OCI-LY1 (cell line): ENCODE data around the gene OR2L13.

Experiments used
- H2AFZ ChIP-seq: fragments of 200-600 bp; sonication (generic), shearing (Covaris generic); 2 replicates; pipeline ENCODE4 v1.6.0; 2014; ENCODE audit warnings: antibody characterized with exemption, mild to moderate bottlenecking, low read length
- H3F3A ChIP-seq: fragments of 200-600 bp; sonication (generic), shearing (Covaris generic); 2 replicates; pipeline ENCODE4 v1.6.0; 2014; ENCODE audit warnings: mild to moderate bottlenecking, antibody characterized with exemption, low read length, moderate library complexity; ENCODE audit not compliant: insufficient read depth
- H3K27ac ChIP-seq: fragments of 200-600 bp; sonication (generic); 2 replicates; pipeline ENCODE4 v1.5.1; 2014; ENCODE audit warnings: low read length, mixed run types, mild to moderate bottlenecking, low read depth; ENCODE audit not compliant: poor library complexity, severe bottlenecking
- H3K27me3 ChIP-seq: fragments of 200-600 bp; sonication (generic); 2 replicates; pipeline ENCODE4 v1.6.0; 2014; ENCODE audit warnings: antibody characterized with exemption, mild to moderate bottlenecking, low read length, moderate library complexity; ENCODE audit not compliant: insufficient read depth
- H3K36me3 ChIP-seq: fragments of 200-600 bp; sonication (generic); 2 replicates; pipeline ENCODE4 v1.6.1; 2014; ENCODE audit warnings: mild to moderate bottlenecking, antibody characterized with exemption, low read length, moderate library complexity, mixed read lengths; ENCODE audit not compliant: insufficient read depth
- H3K4me1 ChIP-seq: fragments of 200-600 bp; sonication (generic); 2 replicates; pipeline ENCODE4 v1.5.1; 2014; ENCODE audit warnings: mild to moderate bottlenecking, low read length, moderate library complexity; ENCODE audit not compliant: insufficient read depth, severe bottlenecking
- H3K4me2 ChIP-seq: fragments of 200-600 bp; sonication (generic), shearing (Covaris generic); 2 replicates; pipeline ENCODE4 v1.6.1; 2014; ENCODE audit warnings: low read length
- H3K4me3 ChIP-seq: fragments of 200-600 bp; sonication (generic); 2 replicates; pipeline ENCODE4 v1.5.1; 2014; ENCODE audit warnings: low read length, low read depth, mild to moderate bottlenecking, mixed read lengths; ENCODE audit not compliant: poor library complexity, severe bottlenecking
- H3K79me2 ChIP-seq: fragments of 200-600 bp; shearing (Covaris generic); 2 replicates; pipeline ENCODE4 v1.6.1; 2016; ENCODE audit warnings: mixed run types, low read length, mixed read lengths; ENCODE audit not compliant: insufficient read depth
- H3K9ac ChIP-seq: fragments of 200-600 bp; sonication (generic), shearing (Covaris generic); 2 replicates; pipeline ENCODE4 v1.6.1; 2014; ENCODE audit warnings: mild to moderate bottlenecking, low read length, mixed read lengths
- H3K9me2 ChIP-seq: fragments of 200-600 bp; sonication (generic), shearing (Covaris generic); 2 replicates; pipeline ENCODE4 v1.6.1; 2014; ENCODE audit warnings: low read depth, mild to moderate bottlenecking, low read length, mixed read lengths
- H3K9me3 ChIP-seq: fragments of 200-600 bp; shearing (Covaris generic); 2 replicates; pipeline ENCODE4 v1.6.1; 2014; ENCODE audit warnings: low read length, mixed read lengths
- H4K20me1 ChIP-seq: fragments of 200-600 bp; sonication (generic), shearing (Covaris generic); 2 replicates; pipeline ENCODE4 v1.6.0; 2016; ENCODE audit warnings: mild to moderate bottlenecking, low read length; ENCODE audit not compliant: insufficient read depth
- EZH2 ChIP-seq: fragments of 200-600 bp; sonication (generic), shearing (Covaris generic); IDR thresholded peaks from 2 replicates; pipeline ENCODE4 v1.8.0; 2017; ENCODE audit warnings: borderline replicate concordance, mixed run types, mild to moderate bottlenecking, antibody characterized with exemption, low read length, moderate library complexity, mixed read lengths
- TF ChIP-seq, protein P1 (sequence below): fragments of 200-600 bp; sonication (generic), shearing (Covaris generic); IDR thresholded peaks from 2 replicates; pipeline ENCODE4 v1.5.1; 2017; ENCODE audit warnings: mild to moderate bottlenecking, antibody characterized with exemption, low read length, moderate library complexity, mixed read lengths

OR2L13 gene

DNA sequence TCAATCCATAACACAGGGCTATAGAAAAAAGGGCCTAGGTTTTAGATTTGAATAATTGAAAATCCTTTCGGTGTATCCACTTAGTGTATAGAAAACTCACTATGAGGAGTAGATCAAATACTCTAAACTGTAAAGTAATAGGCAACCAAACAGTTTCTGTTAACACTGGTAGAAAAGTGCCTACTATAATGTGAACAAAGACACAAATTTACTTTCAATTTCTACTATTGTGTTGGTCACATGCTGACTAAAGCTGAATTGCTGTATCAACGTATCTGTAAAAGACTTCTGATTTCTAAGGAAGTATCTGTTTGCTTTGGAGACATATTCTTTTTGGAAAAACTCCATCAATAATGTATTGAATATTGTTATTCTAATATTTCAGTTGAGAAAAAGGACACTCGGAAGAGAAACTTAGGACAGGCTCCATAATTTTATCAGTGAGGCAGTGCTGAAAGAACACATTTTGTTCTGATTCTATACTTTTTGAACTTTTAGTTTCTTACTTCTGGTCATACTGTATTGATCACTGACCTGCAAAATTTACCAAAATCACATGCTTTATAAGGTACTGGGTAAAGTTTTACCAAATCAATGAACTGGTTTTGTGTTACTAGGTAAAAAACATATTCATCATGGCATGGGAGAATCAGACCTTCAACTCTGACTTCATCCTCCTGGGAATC, 49.7 kb downstream of the OR2L13 start, which contains the start of gene OR2M5:
Gene OR2M5, plus strand, starts transcription at position 636 of the 686 bp plus-strand sequence. Its CDS starts 0 bp downstream, at position 636.
- TF ChIP-seq, protein P1, sequence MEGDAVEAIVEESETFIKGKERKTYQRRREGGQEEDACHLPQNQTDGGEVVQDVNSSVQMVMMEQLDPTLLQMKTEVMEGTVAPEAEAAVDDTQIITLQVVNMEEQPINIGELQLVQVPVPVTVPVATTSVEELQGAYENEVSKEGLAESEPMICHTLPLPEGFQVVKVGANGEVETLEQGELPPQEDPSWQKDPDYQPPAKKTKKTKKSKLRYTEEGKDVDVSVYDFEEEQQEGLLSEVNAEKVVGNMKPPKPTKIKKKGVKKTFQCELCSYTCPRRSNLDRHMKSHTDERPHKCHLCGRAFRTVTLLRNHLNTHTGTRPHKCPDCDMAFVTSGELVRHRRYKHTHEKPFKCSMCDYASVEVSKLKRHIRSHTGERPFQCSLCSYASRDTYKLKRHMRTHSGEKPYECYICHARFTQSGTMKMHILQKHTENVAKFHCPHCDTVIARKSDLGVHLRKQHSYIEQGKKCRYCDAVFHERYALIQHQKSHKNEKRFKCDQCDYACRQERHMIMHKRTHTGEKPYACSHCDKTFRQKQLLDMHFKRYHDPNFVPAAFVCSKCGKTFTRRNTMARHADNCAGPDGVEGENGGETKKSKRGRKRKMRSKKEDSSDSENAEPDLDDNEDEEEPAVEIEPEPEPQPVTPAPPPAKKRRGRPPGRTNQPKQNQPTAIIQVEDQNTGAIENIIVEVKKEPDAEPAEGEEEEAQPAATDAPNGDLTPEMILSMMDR, result no peak
- TF ChIP-seq EZH2, result no peak

More for the DNA sequence above, 49.7 kb downstream of the OR2L13 start, which contains the start of gene OR2M5:
- Histone ChIP-seq H3K4me2 (no peak within 1 kb of the TSS), H3K36me3 (no peaks in the 10 kb centered on the region), H3K79me2 (no peaks in the 10 kb centered on the region), H3K9me3 (no peaks in the 10 kb centered on the region), H3K4me1 (no peaks in the 10 kb centered on the region), H3K9ac (no peak within 1 kb of the TSS), H3K4me3 (no peak within 1 kb of the TSS), H3K27me3 (no peaks in the 10 kb centered on the region), H3K27ac (no peak within 1 kb of the TSS), H3K9me2 (no peaks in the 10 kb centered on the region), H4K20me1 (no peaks in the 10 kb centered on the region), H2AFZ (no peak within 1 kb of the TSS), H3F3A (no peaks in the 10 kb centered on the region)
